Pancreas (tissue), 10 donors: Measurements from ENCODE around the gene MEF2D. TPM values are rescaled to one million over a fixed set of nuclear protein-coding genes. Genes with fewer than 3 reads are reported as not detected.
A peak's percentile ranks its signal among the peaks of the same experiment; 100 is the strongest.

Experiments
- ATAC-seq, 4 donors: fragments of 200-7000 bp; cut with Tn5 transposase; one replicate each; pipeline versions ENCODE4 v1.8.0 to v1.9.1; 2020; ENCODE audit warnings: mild to moderate bottlenecking in 4 of 4, moderate library complexity in 4 of 4
- DNase-seq, 6 donors: peaks; one replicate each; pipeline ENCODE4 v3.0.0-alpha.2; 2020
- FAIRE-seq: peaks from 2 replicates; lab custom pipeline; 2012; peaks lifted over from hg19 to GRCh38; lab: Jason Lieb, UNC
- H3K27ac ChIP-seq, 4 donors: fragments of 200-600 bp; sonication (generic); 1 replicate in 3 of 4; 2 replicates in 1 of 4; pipeline versions ENCODE4 v1.5.0 to v1.8.0; 2020
- H3K27me3 ChIP-seq, 4 donors: fragments of 200-600 bp; one replicate each; pipeline ENCODE4 v1.8.0; 2021
- H3K36me3 ChIP-seq, 3 donors: fragments of 200-600 bp; sonication (generic) in 1 of 3; one replicate each; pipeline versions ENCODE4 v1.5.0 to v1.8.0; 2020 to 2021
- H3K4me1 ChIP-seq, 3 donors: fragments of 200-600 bp; one replicate each; pipeline ENCODE4 v1.8.0; 2021
- H3K4me3 ChIP-seq, 4 donors: fragments of 200-600 bp; sonication (generic) in 2 of 4; one replicate each; pipeline versions ENCODE4 v1.5.0 to v1.8.0; 2020 to 2021
- H3K9me3 ChIP-seq, 4 donors: fragments of 200-600 bp; one replicate each; pipeline ENCODE4 v1.8.0; 2021
- WGBS, 2 donors: extraction: QIAGEN DNeasy Blood & Tissue Kit; methylation state at CpG; one replicate each; pipeline ENCODE4 v1.1.7; 2013; 5-methylcytosine and 5-hydroxymethylcytosine counted together
- intact Hi-C, 3 donors: fragments of 100-400 bp; cut with DNase I; formaldehyde crosslinking; loops; one replicate each; pipeline versions ENCODE4 v1.11.1 to v1.14.2; 2022
- polyA plus RNA-seq, 2 donors: library from polyadenylated mRNA; stranded (reverse); fragments of 200-250 nt; gene quantifications; one replicate each; pipeline ENCODE4 v1.2.3, GENCODE V29; 2013
- total RNA-seq, 6 donors: library from RNA; stranded (reverse); fragmentation: NEBNext Ultra II Directional in 4 of 6; extraction: Animal tissue kit (Norgen Biotek cat#: 25700) in 4 of 6; gene quantifications; one replicate each; pipeline versions ENCODE4 v1.2.1 to v1.2.4, GENCODE V29; 2021 to 2023
- TF ChIP-seq, protein P1 (sequence below), 4 donors: fragments of 200-600 bp; sonication (generic) in 3 of 4; IDR thresholded peaks; one replicate each; pipeline versions ENCODE4 v1.5.0 to v1.8.0; 2021; ENCODE audit warnings: antibody characterized with exemption in 4 of 4
- donor health status: healthy with polysubstance abuse.
- donor health status: DM: no; HTN: no; CAD: no; lungs with moderate emphysema.
- donor health status: DM: no; HTN: no; CAD: no.
- donor health status: control.
- donor health status: control.
- donor health status: Bipolar disorder and iron deficiency.
- donor health status: DM: yes; HTN: yes; CAD: no.
- donor health status: DM: no; HTN: no; CAD: no.
- donor health status: DM: no; HTN: no; CAD: no.
- donor health status: DM: yes; HTN: yes; CAD: no.

The MEF2D gene
- total and polyA plus RNA-seq, 8 donors = 15.7 to 31.8 (median 23.6) TPM

DNA sequence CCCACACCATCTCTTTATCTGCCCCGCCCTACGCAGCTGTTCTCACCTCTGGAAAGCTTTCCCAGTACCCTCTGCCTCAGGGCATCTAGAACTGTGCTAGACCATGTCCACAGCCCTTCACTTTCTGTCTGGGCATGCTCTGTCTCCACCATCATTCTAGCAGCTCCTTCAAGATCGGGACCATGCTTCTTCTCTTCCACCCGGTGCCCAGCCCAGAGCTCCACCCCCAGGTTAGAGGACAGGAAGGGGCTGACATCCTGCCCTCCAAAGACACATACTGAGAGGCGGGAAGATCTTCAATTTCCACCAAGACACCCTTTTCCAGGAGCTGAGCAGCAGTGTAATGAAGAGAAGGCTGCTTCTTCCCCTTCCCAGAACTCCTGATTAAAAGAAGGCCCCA is 27.7 kb upstream of the MEF2D start:
- WGBS, 2 donors = 87 to 93% methylated on average over 5 of the region's 5 CpGs

DNA sequence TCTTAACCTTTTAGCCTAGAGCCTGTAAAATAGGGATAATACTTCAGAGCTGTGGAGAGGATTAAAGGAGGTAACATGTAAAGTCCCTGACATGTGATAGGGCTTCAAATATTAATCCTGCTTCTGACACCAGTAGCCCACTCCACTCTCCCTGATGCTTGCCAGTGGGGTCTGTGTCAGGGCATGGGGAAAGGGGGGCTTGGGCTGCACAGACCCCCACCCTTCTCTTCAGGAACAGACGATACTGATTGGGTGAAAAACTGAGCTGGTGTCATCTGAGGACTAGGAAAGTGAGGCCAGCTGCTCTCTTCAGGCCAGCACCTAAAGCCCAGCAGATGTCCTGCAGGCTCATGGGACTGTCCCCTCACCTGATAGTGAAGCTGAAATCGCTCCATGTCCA is 27.0 kb upstream of the MEF2D start:
- H3K27ac ChIP-seq = no peak overlapping the region
- ATAC-seq (no peak), FAIRE-seq (no peak), DNase-seq (no peak)
- H3K4me3 ChIP-seq = no peak overlapping the region
- H3K36me3 ChIP-seq = no peaks in the 10 kb centered on the region
- H3K27me3 ChIP-seq = no peaks in the 10 kb centered on the region
- H3K9me3 ChIP-seq = no peaks in the 10 kb centered on the region
- intact Hi-C loops = no loop called here
- no peaks in the 10 kb centered on the region for H3K4me1 ChIP-seq
- 84 to 92% methylated on average over 2 of the region's 2 CpGs for WGBS, 2 donors
- TF ChIP-seq, protein P1, sequence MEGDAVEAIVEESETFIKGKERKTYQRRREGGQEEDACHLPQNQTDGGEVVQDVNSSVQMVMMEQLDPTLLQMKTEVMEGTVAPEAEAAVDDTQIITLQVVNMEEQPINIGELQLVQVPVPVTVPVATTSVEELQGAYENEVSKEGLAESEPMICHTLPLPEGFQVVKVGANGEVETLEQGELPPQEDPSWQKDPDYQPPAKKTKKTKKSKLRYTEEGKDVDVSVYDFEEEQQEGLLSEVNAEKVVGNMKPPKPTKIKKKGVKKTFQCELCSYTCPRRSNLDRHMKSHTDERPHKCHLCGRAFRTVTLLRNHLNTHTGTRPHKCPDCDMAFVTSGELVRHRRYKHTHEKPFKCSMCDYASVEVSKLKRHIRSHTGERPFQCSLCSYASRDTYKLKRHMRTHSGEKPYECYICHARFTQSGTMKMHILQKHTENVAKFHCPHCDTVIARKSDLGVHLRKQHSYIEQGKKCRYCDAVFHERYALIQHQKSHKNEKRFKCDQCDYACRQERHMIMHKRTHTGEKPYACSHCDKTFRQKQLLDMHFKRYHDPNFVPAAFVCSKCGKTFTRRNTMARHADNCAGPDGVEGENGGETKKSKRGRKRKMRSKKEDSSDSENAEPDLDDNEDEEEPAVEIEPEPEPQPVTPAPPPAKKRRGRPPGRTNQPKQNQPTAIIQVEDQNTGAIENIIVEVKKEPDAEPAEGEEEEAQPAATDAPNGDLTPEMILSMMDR (IDR thresholded peaks at IDR 0.05) = no peak

More for the DNA sequence above, 27.7 kb upstream of the MEF2D start:
- ATAC-seq = no peak
- no peaks in the 10 kb centered on the region for H3K27me3 ChIP-seq
- H3K4me3 ChIP-seq = no peak overlapping the region
- DNase-seq = no peak
- TF ChIP-seq, protein P1 (IDR thresholded peaks at IDR 0.05) = no peak
- intact Hi-C loops = no loop called here
- no peaks in the 10 kb centered on the region for H3K9me3 ChIP-seq
- no peaks in the 10 kb centered on the region for H3K36me3 ChIP-seq
- no peak for FAIRE-seq
- no peaks in the 10 kb centered on the region for H3K4me1 ChIP-seq
- no peak overlapping the region for H3K27ac ChIP-seq

- H3K4me1 ChIP-seq = no peaks in the 10 kb centered on the region
- no peaks in the 10 kb centered on the region for H3K36me3 ChIP-seq
- no peak overlapping the region for H3K27ac ChIP-seq
- intact Hi-C loops = no loop called here
- no peaks in the 10 kb centered on the region for H3K27me3 ChIP-seq
- no peak for DNase-seq
- no peak for FAIRE-seq
- ATAC-seq = no peak
- 73 to 93% methylated on average over 2 of the region's 2 CpGs for WGBS, 2 donors
- no peaks in the 10 kb centered on the region for H3K9me3 ChIP-seq
- TF ChIP-seq, protein P1 (IDR thresholded peaks at IDR 0.05) = no peak
- H3K4me3 ChIP-seq = no peak overlapping the region
Observed at GRCh38 chr1:156525856-156526489, 25.4 kb upstream of the MEF2D start.

GRCh38 chr1:156525071-156525501 is 24.5 kb upstream of the MEF2D start:
- no peak overlapping the region for H3K4me3 ChIP-seq
- TF ChIP-seq, protein P1 (IDR thresholded peaks at IDR 0.05) = no peak
- 72 to 79% methylated on average over 6 of the region's 6 CpGs for WGBS, 2 donors
- H3K9me3 ChIP-seq = no peaks in the 10 kb centered on the region
- no peak overlapping the region for H3K27ac ChIP-seq
- ATAC-seq (peak in 1 of 4 donors; percentile 31), DNase-seq (no peak), FAIRE-seq (no peak)
- intact Hi-C loops = no loop called here
- H3K36me3 ChIP-seq = no peaks in the 10 kb centered on the region
- H3K4me1 ChIP-seq = no peaks in the 10 kb centered on the region
- no peaks in the 10 kb centered on the region for H3K27me3 ChIP-seq

GRCh38 chr1:156524481-156524869 is 23.9 kb upstream of the MEF2D start:
- Histone ChIP-seq H3K27ac (no peak overlapping the region), H3K36me3 (no peaks in the 10 kb centered on the region), H3K9me3 (no peaks in the 10 kb centered on the region), H3K27me3 (no peaks in the 10 kb centered on the region), H3K4me1 (no peaks in the 10 kb centered on the region), H3K4me3 (no peak overlapping the region)
- ATAC-seq = no peak
- WGBS, 2 donors = 83 to 85% methylated on average over 3 of the region's 3 CpGs
- intact Hi-C loops = no loop called here
- DNase-seq = no peak
- TF ChIP-seq, protein P1 (IDR thresholded peaks at IDR 0.05) = no peak
- FAIRE-seq = no peak
